ENCODE measurements around the gene ERVW-1.
"Not testable (repeated sequence)": the region's sequence is repeated elsewhere in the genome, so short reads cannot be mapped to it uniquely, and the experiment has no call there.

The ERVW-1 gene

DNA sequence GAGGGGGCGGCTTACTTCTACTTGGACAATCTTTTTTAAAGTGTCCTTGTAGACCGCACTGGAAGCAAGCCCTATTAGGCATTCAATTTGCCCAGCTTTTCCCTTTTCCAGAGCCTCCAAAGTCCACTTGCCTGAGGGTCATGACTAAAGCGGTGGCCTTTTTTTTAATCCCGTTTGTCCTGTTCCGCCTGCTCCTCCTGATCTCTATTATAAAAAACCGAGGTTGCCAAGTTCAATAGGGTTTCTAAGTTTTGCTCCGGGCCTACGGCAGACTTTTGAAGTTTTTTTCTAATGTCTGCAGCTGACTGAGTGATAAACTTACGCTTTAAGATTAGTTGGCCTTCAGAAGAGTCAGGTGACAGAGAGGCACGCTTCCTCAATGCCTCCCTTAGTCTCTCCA is 3.8 kb downstream of the ERVW-1 start:
- DNase-seq (ENCODE audit: low read depth in 2 of 2): not testable (repeated sequence)

DNA sequence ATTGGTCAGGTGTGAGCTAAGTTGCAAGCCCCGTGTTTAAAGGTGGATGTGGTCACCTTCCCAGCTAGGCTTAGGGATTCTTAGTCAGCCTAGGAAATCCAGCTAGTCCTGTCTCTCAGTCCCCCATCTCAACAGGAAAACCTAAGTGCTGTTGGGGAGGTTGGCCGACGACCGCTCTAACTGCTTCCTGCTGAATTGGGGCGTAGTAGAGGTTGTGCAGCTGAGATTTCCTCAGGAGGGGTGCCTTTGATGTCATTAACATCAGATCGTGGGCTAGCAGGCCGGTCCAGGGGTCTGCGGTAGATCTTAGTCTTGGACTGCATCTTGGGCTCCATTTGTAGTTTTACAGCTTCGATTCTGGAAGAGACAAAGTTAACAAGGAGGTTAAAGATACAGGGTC is 9.2 kb downstream of the ERVW-1 start:
- not testable (repeated sequence) for DNase-seq (ENCODE audit: low read depth in 2 of 2)

DNA sequence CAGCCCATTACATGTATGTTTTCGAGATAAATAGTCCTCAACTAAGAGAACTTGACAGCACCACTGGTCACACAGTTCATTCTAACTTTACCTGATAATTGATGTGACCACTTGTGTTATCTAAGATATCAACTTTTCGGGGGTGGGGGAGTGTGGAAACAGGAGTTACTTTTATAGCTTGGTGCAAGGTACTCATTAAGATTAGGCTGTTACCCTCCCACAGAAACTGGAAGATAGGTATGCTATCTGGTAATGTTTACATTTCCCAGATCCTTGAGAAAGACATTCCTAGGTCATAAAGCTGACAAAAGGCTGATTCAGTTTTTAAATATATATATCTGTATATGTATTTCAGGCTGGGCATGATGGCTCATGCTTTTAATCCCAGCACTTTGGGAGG is 11.1 kb downstream of the ERVW-1 start:
- DNase-seq (ENCODE audit: low read depth in 2 of 2): no peak

DNA sequence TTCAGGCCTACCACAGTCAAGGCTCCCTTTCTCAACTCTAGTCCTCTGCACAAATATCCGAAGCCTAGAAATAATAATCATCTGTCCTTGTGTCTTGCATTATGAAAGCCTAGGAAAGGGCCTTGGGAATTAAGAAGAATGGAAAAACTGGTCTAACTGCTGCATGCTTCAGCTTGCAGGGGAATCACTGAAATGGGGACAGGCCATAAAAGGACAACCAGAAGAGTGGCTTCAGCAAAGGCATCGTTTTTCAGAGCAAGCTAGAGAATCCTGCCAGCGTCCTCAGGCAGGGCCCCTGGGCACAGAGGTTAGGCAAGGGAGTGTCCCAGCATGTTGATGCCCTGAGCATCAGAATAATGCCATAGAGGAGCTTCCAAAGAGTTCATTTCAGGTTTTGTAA is 13.2 kb downstream of the ERVW-1 start:
- DNase-seq (ENCODE audit: low read depth in 2 of 2): no peak

DNA sequence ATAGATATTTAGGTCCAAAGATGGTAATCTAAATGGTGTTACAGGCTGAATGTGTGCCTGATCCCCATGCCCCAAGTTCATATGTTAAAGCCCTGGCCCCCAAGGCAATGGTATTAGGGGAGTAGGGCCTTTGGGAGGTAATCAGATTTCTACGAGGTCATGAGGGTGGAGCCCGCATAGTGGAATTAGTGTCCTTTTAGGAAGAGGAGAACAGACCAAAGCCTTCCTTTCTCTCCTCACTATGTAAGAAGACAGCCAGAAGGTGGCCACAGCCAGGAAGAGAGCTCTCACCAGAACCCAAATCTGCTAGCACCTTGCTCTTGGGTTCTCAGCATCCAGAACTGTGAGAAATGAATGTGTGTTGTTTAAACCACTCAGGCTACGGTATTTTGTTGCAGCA is 15.2 kb downstream of the ERVW-1 start:
- no peak for DNase-seq (ENCODE audit: low read depth in 2 of 2)

DNA sequence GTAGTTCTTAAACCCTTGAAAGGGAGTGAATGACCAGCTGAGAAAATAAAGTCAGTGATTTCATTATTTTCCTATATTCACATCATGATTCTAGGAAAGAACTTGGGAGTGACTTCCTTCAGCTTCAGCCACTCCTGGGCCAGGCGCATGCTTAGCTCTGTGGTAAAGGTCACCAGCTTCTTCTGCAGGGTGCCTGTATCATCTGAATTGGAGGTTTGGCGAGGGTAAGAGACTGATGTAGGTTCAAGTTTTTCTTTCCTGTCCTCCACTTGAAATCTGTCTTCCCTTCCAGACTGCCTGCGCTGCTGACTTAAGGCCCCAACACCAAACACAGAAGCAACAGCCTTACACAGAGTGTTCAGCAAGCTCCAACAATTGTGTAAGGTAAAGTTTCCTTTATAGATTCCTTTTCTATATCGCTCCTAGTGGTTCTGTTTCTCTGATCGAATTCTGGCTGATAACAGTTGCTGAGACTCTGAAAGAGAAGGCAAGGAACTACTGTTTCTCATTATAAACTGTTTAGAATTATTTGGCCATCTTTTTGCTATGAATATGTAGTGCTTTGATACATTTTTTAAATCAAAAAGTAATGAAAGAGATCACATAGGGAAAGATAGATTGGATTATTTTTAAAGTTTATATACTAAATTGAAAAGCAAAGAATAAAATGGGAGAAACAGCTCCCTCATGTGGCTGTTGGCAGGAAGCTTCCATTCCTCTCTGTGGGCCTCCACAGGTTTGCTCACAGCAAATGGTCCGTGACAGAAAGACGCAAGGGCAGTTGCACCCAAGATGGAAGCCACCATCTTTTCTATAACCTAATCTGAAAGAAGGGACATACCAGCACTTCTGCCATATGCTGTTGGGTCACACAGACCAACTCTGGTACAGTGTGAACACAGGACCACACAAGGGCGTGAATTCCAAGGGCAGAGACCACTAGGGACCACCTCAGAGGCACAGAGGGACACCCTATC is 16.4 kb downstream of the ERVW-1 start:
- DNase-seq (ENCODE audit: low read depth in 2 of 2): no peak

DNA sequence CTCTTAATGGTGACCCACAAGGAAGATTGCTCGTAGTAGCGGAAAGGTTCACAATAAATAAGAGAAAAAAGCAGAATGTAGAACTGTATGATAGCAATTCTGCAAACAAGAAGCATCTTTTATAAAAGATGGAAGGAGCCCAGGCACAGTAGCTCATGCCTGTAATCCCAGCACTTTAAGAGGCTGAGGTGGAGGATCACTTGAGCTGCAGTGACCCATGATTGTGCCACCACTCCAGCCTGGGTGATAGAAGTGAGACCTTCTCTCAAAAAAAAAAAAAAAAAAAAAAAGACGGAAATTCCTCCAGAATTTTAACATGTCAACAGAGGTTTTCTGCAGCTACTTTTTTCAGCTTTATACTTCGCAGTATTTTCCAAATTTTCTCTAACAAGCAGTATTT is 17.2 kb downstream of the ERVW-1 start:
- DNase-seq (ENCODE audit: low read depth in 2 of 2): no peak

DNA sequence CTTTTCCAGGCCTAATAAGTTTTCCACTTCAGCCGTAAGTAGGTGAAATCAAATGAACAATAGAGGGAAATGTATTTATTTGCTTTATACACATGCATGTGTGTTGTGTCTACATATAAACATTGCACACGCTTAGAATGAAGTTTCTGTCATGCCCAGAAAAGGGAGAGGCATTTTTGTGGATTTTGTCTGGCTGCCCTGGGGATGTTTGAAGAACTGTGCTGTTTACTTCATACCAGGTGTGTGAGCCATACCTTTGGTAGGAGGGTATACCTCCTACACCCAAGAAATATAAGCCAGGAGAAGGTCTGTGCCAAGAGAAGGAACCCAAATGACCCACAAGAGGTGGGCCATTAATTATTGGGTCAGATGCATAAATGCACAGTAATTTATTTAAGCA is 17.6 kb downstream of the ERVW-1 start:
- no peak for DNase-seq (ENCODE audit: low read depth in 2 of 2)

DNA sequence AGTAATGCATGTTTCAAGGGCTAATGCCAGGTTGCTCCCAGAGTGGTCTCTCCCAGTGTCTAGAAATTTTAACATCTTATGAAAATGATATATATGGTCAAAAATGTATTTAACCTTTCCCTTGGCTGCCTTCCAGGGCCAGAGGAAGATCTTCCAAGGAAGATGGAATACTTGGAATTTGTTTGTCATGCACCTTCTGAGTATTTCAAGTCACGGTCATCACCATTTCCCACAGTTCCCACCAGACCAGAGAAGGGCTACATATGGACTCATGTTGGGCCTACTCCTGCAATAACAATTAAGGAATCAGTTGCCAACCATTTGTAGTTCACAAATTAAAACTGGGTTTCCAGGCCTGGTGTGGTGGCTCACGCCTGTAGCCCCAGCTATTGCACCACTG is 21.5 kb downstream of the ERVW-1 start:
- DNase-seq (ENCODE audit: low read depth in 2 of 2): no peak

DNA sequence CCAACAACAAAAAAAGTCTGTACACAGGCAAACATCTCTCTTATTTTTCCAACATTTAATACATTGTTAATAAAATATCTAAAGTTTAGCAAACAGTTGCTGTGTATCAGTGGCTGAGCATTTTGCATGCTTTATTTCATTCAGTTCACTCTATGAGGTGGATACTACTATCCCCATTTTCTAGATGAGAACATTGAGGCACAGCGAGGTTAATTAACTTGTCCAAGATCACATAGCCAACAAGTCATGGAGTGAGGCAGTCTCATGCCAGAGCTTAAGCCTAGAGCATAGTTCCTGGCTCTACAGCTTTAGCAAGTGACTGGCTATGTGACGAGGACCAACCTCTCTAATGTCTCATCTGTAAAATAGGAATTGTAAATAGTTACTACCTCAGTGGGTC is 26.1 kb downstream of the ERVW-1 start:
- DNase-seq (ENCODE audit: low read depth in 2 of 2): no peak

DNA sequence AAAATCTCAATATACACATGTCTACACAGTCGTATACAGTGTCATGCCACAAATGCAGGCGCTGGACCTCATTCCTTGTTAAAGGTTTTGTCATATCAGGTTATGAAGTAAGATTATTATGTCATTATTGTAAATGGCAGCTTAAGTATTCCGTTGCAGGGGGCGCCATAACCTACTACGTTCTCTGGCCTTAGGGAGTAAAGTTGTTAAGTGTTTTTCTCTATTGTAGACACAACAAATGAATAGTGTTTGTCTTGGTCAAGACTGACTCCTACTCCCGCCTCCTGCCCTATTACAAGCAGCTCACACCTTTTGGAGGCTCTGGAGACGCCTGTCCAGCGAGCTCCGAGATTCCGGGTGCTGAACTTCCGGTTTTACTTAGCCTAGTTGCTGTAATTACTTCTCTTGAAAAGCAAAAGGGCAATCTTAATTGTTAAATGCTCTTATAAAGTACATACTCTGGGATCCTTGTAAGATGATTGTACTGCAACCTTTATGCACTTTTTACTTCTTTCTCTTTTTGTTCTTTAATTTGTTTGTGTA is 29.5 kb downstream of the ERVW-1 start:
- DNase-seq (ENCODE audit: low read depth in 2 of 2): no peak

DNA sequence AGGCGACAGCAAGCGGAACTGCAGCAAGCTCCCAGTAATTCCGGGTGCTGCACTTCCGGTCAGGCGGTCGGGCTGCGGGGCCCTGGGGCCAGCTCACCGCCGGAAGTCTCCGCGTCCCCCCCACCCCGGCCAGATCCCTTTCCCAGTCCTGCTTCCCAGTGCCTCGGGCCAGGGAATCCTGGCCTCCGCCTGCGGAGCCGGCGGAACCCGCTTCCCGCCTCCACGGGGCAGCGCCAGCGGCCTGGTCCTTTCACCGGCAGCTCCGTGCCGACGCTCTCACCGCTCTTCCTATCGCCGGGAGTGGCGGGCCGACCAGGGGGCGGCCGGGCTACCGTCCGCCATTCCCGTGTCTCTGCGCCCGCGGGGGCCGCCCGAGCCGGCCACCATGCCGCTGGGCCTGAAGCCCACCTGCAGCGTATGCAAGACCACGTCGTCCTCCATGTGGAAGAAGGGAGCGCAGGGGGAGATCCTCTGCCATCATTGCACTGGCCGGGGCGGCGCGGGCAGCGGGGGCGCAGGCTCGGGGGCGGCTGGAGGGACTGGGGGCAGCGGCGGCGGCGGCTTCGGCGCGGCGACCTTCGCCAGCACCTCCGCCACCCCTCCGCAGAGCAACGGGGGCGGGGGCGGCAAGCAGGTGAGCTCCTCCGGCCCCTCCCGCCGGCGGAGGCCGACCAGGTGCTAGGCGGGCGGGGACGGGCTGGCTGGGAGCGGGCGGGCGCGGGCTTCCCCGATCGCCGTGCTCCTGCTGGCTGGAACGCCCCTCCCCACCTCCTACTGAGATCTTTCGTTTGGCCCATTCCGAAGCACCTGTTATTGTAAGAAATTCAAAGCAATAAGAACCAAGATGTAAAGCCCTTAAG is 30.2 kb downstream of the ERVW-1 start, which contains the start of gene GATAD1:
Gene GATAD1, plus strand, starts transcription at position 138 of the 860 bp plus-strand sequence. Its CDS starts 248 bp downstream, at position 386.
- DNase-seq (ENCODE audit: low read depth in 2 of 2): peak; percentile 47 to 58

DNA sequence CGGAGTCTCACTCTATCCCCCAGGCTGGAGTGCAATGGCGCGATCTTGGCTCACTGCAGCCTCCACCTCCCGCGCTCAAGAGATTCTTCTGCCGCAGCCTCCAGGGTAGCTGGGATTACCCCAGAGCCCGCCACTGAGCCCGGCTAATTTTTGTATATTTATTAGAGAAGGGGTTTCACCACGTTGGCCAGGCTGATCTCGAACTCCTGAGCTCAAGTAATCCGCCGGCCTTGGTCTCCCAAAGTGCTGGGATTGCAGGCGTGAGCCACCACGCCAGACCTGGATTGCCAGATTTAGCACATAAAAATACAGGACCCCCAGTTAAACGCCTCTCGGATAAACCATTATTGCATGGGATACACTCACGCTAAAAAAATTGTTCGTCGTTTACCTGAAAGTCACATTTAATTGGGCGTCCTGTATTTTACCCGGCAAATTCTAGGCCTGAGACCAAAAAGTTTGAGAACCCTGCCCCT is 30.8 kb downstream of the ERVW-1 start:
- no peak for DNase-seq (ENCODE audit: low read depth in 2 of 2)

DNA sequence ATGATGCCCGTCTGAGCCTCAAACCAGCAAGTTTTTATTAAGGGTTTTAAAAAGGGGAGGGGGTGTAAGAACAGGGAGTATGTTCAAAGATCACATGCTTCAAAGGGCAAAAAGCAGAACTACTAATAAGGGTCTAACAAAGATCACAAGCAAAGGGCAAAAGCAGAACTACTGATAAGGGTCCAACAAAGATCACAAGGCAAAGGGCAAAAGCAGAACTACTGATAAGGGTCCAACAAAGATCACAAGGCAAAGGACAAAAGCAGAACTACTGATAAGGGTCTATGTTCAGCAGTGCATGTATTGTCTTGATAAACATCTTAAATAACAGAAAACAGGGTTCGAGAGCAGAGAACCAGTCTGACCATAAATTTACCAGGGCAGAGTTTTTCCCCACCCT is 35.0 kb downstream of the ERVW-1 start:
- DNase-seq (ENCODE audit: low read depth in 2 of 2): not testable (repeated sequence)

DNA sequence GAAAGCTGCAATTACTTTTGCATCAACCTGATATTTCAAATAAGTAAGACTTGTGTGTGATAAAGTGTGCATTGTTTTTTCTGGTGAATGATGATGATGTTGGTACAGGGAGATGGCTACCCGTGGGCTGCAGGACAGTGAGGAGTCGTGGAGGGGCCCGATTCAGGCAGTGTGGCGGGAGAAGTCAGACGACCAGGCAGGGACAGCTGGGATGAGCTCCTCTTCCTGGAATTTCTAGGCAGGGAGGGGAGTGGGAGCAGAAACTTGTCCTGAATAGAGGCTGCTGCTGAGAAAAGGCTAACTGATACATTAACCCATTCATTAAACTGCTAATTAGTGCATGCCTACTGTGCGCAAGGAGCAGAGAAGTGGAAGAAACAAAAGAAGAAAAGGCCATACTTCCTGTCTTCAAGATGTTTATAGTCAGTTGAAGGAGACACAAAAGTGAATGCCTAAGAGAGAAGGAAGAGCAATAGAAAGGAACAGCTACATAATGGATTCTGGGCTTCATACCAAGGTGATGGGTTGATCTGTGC is 39.7 kb downstream of the ERVW-1 start:
- DNase-seq (ENCODE audit: low read depth in 2 of 2): no peak

DNA sequence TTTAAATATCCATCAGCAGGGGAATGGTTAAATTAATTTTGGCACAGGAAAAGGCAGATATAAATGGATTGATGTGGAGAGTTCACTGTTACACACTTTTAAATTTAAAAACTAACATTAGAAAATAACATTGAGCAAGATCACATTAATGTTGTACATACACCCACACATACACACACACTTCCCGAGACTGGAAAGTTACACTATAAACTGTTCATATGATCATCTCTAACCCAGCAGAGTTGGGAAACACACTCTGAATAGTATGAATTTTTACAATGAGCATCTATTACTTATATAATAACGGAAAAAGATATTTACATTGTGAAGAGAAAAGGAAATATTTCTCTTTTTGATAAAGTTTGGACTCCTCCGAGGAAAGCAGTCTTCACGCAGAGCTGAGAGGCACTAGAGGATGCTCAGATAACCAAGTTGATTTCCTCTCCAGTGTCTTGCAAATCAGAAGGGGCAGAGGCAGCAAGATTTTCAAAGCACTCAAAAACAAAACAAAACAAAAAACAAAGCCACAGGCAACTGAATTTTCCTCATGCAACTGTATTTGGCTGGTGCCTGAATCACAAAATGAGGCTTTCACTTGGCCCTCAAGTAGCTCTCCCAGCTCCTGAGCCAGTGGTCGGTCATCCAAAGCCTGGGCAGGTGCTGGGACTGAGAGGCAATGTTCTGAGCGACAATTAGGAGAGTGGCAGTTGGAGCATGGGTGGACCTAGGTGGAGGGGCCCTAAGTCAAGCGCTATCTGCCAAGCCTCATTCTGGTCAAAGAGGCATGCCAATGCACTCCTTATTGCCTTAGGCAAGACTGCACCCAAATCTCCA is 40.9 kb downstream of the ERVW-1 start:
- DNase-seq (ENCODE audit: low read depth in 2 of 2): no peak

DNA sequence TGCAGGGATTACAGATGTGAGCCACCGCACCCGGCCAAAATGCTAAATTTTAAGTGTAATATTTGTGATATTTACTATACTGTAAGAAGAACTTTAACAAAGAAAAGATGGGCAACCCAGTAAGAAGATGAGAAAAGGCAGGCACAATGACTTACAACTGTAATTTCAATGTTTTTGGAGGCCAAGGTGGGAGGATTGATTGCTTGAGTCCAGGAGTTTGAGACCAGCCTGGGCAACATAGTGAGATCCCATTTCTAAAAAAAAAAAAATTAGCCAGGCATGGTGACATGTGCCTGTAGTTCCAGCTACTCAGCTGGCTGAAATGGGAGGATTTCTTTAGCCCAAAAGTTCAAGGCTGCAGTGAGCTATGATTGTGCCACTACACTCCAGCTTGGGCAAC is 42.2 kb downstream of the ERVW-1 start:
- no peak for DNase-seq (ENCODE audit: low read depth in 2 of 2)

DNA sequence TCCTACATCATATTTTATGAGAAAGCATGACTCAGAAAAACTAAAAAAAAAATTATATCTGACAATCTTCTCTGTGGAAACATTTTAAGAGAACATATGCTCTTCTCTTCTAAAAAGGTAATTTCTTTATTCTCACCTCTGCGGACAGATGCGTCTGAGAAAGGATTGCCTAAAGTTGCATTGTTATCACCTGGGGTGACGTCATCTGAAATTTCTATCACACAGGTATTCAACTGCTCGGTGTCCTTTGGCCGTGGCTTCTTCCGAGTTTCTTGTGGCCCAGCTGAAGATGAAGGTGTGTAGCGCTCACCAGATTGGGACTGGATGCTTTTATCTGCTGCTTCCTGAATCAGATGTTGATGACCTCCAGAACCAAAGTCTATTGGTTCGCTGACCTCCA is 44.7 kb downstream of the ERVW-1 start:
- no peak for DNase-seq (ENCODE audit: low read depth in 2 of 2)

DNA sequence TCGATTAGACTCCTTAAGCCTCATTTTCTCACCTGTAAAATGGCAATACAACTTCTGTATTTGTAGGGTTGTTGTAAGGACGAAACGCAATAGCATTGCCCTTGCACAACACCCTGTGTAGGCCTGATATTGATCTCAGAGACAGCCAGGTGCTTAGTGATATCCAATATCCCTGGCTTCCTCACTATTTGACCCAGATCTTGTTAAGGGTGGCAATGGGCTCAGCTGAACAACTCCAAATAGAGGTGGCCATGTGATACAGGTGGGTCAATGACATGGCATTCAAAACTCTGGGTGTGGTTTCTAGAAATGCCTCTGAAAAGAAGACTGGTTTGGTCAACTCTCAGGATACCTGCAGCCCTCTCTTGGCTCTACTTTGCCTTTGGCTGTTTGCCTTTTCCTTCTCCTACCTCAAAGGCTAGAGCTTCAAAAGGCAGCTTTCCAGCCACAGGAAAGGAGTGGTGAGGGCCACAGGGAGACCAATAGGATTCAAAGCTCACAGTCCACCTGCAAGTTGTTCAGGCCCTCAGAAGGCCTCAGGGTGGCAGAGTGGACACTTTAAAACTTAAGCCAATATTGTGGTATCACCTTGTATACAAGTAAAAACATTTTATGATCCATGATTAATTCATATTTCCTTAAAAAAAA is 45.3 kb downstream of the ERVW-1 start:
- no peak for DNase-seq (ENCODE audit: low read depth in 2 of 2)

DNA sequence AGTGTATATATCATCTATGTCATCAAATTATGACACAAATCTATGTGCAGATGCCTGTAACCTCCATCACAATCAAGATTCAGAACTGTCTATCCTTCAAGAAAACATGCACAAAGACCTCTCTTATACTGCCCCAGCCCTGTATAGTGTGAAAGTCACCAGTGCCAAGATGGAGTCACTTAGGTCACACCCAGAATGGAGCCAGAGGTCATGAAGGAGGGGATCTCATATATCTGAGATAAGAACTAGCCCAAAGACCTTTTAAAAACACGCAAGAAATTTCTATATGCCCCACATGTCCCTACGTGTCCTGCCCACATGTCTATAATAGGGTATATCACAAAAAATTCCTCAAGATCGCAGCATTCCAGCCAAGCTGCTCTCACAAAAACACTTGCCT is 50.6 kb downstream of the ERVW-1 start:
- DNase-seq (ENCODE audit: low read depth in 2 of 2): no peak

Measured in stimulated activated CD4-positive, alpha-beta T cell treated with anti-CD3 and anti-CD28 coated beads, Interleukin-1b, Interleukin-23, amount 100 ng/mL, for 1 hour (primary cell).